ENCODE data around the gene ACTC1.

The ACTC1 gene

GRCh38 chr15:34799149-34800101 is 4.1 kb upstream of the ACTC1 start:
- no peak for FAIRE-seq

GRCh38 chr15:34796847-34797435 is 1.6 kb upstream of the ACTC1 start:
- FAIRE-seq: no peak

- FAIRE-seq: no peak
Measured at GRCh38 chr15:34794590-34795206, 651 bp downstream of the ACTC1 start.

- FAIRE-seq: no peak
Measured at GRCh38 chr15:34793901-34794300, 1.4 kb downstream of the ACTC1 start.

- FAIRE-seq: no peak
Measured at GRCh38 chr15:34793071-34793470, 2.3 kb downstream of the ACTC1 start.

GRCh38 chr15:34791701-34792100 is 3.6 kb downstream of the ACTC1 start:
- FAIRE-seq: no peak

- no peak for FAIRE-seq
Measured at GRCh38 chr15:34790121-34790520, 5.2 kb downstream of the ACTC1 start.

- FAIRE-seq: no peak
Measured at GRCh38 chr15:34789326-34789725, 6.0 kb downstream of the ACTC1 start.

GRCh38 chr15:34786206-34786605 is 9.1 kb downstream of the ACTC1 start:
- no peak for FAIRE-seq

GRCh38 chr15:34783991-34784390 is 11.4 kb downstream of the ACTC1 start:
- no peak for FAIRE-seq

- no peak for FAIRE-seq
Measured at GRCh38 chr15:34783431-34783830, 11.9 kb downstream of the ACTC1 start.

- no peak for FAIRE-seq
Measured at GRCh38 chr15:34782901-34783300, 12.4 kb downstream of the ACTC1 start.

GRCh38 chr15:34780725-34781124 is 14.6 kb downstream of the ACTC1 start:
- no peak for FAIRE-seq

GRCh38 chr15:34776606-34777105 is 18.7 kb downstream of the ACTC1 start:
- FAIRE-seq: no peak

- no peak for FAIRE-seq
Measured at GRCh38 chr15:34773917-34774316, 21.4 kb downstream of the ACTC1 start.

GRCh38 chr15:34773013-34773412 is 22.3 kb downstream of the ACTC1 start:
- no peak for FAIRE-seq

- FAIRE-seq: no peak
Measured at GRCh38 chr15:34772312-34772711, 23.0 kb downstream of the ACTC1 start.

GRCh38 chr15:34769711-34770110 is 25.6 kb downstream of the ACTC1 start:
- FAIRE-seq: no peak

- no peak for FAIRE-seq
Measured at GRCh38 chr15:34768530-34768929, 26.8 kb downstream of the ACTC1 start.

GRCh38 chr15:34765741-34766140 is 29.6 kb downstream of the ACTC1 start:
- no peak for FAIRE-seq

GRCh38 chr15:34760909-34761308 is 34.4 kb downstream of the ACTC1 start:
- no peak for FAIRE-seq

- no peak for FAIRE-seq
Measured at GRCh38 chr15:34759992-34760391, 35.4 kb downstream of the ACTC1 start.

- FAIRE-seq: no peak
Measured at GRCh38 chr15:34759347-34759746, 36.0 kb downstream of the ACTC1 start.

- FAIRE-seq: no peak
Measured at GRCh38 chr15:34757262-34757661, 38.1 kb downstream of the ACTC1 start.
